ENCODE data around the gene SKI. TPM values are rescaled to one million over a fixed set of nuclear protein-coding genes. Genes with fewer than 3 reads are reported as not detected.

The SKI gene
- total and polyA plus RNA-seq, 10 of the 15 experiments (the other 5 are each of a cell fraction or from before 2014, with no cell fraction given): 0.03 to 14.9 (median 0.96) TPM

GRCh38 chr1:2307972-2308371, 79.9 kb downstream of the SKI start:
- RAD21 ChIA-PET (ENCODE audit: unreplicated experiment): no interaction called here
- no peak for TF ChIP-seq RFX5 (IDR thresholded peaks at IDR 0.05; ENCODE audit: low read depth, low read length)
- no peak for TF ChIP-seq POLR2AphosphoS5 (IDR thresholded peaks at IDR 0.05; ENCODE audit: low read length)
- no peak for TF ChIP-seq ZNF592 (IDR thresholded peaks at IDR 0.05)
- no peak for TF ChIP-seq EGR1 (IDR thresholded peaks at IDR 0.05; ENCODE audit: borderline replicate concordance in 1 of 2, low read depth in 2 of 2, low read length in 2 of 2)
- TF ChIP-seq CHD2 (IDR thresholded peaks at IDR 0.05; ENCODE audit: borderline replicate concordance, low read depth, low read length): no peak
- TF ChIP-seq BRCA1 (IDR thresholded peaks at IDR 0.05; ENCODE audit: low read depth, low read length): no peak
- TF ChIP-seq, protein P1, sequence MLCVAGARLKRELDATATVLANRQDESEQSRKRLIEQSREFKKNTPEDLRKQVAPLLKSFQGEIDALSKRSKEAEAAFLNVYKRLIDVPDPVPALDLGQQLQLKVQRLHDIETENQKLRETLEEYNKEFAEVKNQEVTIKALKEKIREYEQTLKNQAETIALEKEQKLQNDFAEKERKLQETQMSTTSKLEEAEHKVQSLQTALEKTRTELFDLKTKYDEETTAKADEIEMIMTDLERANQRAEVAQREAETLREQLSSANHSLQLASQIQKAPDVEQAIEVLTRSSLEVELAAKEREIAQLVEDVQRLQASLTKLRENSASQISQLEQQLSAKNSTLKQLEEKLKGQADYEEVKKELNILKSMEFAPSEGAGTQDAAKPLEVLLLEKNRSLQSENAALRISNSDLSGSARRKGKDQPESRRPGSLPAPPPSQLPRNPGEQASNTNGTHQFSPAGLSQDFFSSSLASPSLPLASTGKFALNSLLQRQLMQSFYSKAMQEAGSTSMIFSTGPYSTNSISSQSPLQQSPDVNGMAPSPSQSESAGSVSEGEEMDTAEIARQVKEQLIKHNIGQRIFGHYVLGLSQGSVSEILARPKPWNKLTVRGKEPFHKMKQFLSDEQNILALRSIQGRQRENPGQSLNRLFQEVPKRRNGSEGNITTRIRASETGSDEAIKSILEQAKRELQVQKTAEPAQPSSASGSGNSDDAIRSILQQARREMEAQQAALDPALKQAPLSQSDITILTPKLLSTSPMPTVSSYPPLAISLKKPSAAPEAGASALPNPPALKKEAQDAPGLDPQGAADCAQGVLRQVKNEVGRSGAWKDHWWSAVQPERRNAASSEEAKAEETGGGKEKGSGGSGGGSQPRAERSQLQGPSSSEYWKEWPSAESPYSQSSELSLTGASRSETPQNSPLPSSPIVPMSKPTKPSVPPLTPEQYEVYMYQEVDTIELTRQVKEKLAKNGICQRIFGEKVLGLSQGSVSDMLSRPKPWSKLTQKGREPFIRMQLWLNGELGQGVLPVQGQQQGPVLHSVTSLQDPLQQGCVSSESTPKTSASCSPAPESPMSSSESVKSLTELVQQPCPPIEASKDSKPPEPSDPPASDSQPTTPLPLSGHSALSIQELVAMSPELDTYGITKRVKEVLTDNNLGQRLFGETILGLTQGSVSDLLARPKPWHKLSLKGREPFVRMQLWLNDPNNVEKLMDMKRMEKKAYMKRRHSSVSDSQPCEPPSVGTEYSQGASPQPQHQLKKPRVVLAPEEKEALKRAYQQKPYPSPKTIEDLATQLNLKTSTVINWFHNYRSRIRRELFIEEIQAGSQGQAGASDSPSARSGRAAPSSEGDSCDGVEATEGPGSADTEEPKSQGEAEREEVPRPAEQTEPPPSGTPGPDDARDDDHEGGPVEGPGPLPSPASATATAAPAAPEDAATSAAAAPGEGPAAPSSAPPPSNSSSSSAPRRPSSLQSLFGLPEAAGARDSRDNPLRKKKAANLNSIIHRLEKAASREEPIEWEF (IDR thresholded peaks at IDR 0.05; ENCODE audit: insufficient replicate concordance, low read depth, low read length): no peak
- TF ChIP-seq SRF (IDR thresholded peaks at IDR 0.05; ENCODE audit: low read depth in 2 of 2, low read length in 2 of 2): no peak
- no peak for TF ChIP-seq RBBP5 (conservative IDR thresholded peaks at IDR 0.05)
- TF ChIP-seq NR2F1 (conservative IDR thresholded peaks at IDR 0.05): no peak
- TF ChIP-seq BCL11A (IDR thresholded peaks at IDR 0.05; ENCODE audit: low read depth, low read length): no peak
- no peak for TF ChIP-seq RAD21 (IDR thresholded peaks at IDR 0.05; ENCODE audit: insufficient read depth, low read depth, low read length)
- TF ChIP-seq, protein P2, sequence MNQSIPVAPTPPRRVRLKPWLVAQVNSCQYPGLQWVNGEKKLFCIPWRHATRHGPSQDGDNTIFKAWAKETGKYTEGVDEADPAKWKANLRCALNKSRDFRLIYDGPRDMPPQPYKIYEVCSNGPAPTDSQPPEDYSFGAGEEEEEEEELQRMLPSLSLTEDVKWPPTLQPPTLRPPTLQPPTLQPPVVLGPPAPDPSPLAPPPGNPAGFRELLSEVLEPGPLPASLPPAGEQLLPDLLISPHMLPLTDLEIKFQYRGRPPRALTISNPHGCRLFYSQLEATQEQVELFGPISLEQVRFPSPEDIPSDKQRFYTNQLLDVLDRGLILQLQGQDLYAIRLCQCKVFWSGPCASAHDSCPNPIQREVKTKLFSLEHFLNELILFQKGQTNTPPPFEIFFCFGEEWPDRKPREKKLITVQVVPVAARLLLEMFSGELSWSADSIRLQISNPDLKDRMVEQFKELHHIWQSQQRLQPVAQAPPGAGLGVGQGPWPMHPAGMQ (IDR thresholded peaks at IDR 0.05; ENCODE audit: borderline replicate concordance): no peak
- TF ChIP-seq ZSCAN29 (IDR thresholded peaks at IDR 0.05): no peak
- no peak for TF ChIP-seq ZNF207 (IDR thresholded peaks at IDR 0.05; ENCODE audit: borderline replicate concordance)

More at GRCh38 chr1:2307972-2308371, 79.9 kb downstream of the SKI start:
- ChIA-PET SMC1A (ENCODE audit: uncharacterized antibody, unreplicated experiment) (interaction anchor here (1.0 kb wide), 1 partner anchor 112 kb away, joined by 3 read pairs; no protein-coding TSS in a partner anchor), POLR2A (no interaction called here), CTCF (interaction anchor here (1.4 kb wide), 1 partner anchor 73 kb away, joined by 3 read pairs; no protein-coding TSS in a partner anchor)
- DNase-seq (ENCODE audit: low read depth, low spot score) (no peak), ATAC-seq (no peak), FAIRE-seq (no peak)
- Histone ChIP-seq H2AFZ (ENCODE audit: control insufficient read depth, low read depth, low read length) (no peak overlapping the region), H4K20me1 (ENCODE audit: control insufficient read depth, insufficient read depth) (no peaks in the 10 kb centered on the region), H3K9ac (ENCODE audit: control insufficient read depth, insufficient read depth, low read length) (no peak overlapping the region), H3K36me3 (ENCODE audit: control insufficient read depth in 2 of 2, insufficient read depth in 2 of 2, low read length in 1 of 2) (peaks cover 2 to 17% of the 10 kb centered on the region in 2 experiments; a peak in 3 of 4 replicates), H3K4me3 (no peak overlapping the region), H3K9me3 (replicated peaks; ENCODE audit: control insufficient read depth, insufficient read depth, low read length) (no peaks in the 10 kb centered on the region), H3K27ac (ENCODE audit: control insufficient read depth, insufficient read depth) (no peak overlapping the region), H3K4me1 (ENCODE audit: control insufficient read depth, insufficient read depth, low read length) (peaks cover 10% of the 10 kb centered on the region; the same call in 1 of the 2 replicates), H3K27me3 (replicated peaks in 1 of 2; ENCODE audit: control insufficient read depth in 2 of 2, insufficient read depth in 2 of 2, low read length in 1 of 2) (no peaks in the 10 kb centered on the region), H3K4me2 (ENCODE audit: control insufficient read depth, insufficient read depth) (no peak overlapping the region), H3K79me2 (ENCODE audit: control insufficient read depth, insufficient read depth, low read length) (no peaks in the 10 kb centered on the region)
- intact Hi-C loops (cut with micrococcal nuclease; ENCODE audit: unreplicated experiment) (loop anchor here (10.0 kb wide), 1 partner anchor 237 kb away; no protein-coding TSS in a partner anchor), in situ Hi-C loops (cut with MboI) (no loop called here)
- BruUV-seq (replicated peaks): TSS peak; percentile 81
- 83% methylated on average over 15 of the region's 15 CpGs for WGBS (ENCODE audit: insufficient coverage, insufficient replicate concordance, low lambda C conversion rate, missing lambda C conversion rate)
